Endothelial cell of umbilical vein (primary cell): Measurements from ENCODE around the gene ALPL. TPM values are rescaled to one million over a fixed set of nuclear protein-coding genes. Genes with fewer than 3 reads are reported as not detected.

Source experiments
- BruUV-seq: library from RNA; stranded (reverse); fragments of 400-500 nt; replicated peaks from 2 replicates; lab custom pipeline; 2021; lab: Mats Ljungman, UMichigan
- CTCF ChIA-PET: fragments of 300-600, 350-600 bp; sonication (Branson Sonifier 250); formaldehyde crosslinking; loops from one replicate; lab custom pipeline; 2021; ENCODE audit warnings: antibody characterized with exemption, inconsistent platforms; lab: Charles Lee
- POLR2A ChIA-PET: fragments of 300-600, 350-600 bp; sonication (Branson Sonifier 250); formaldehyde crosslinking; loops from one replicate; lab custom pipeline; 2021; ENCODE audit warnings: antibody characterized with exemption, inconsistent platforms; lab: Charles Lee
- DNase-seq: peaks from one replicate; pipeline ENCODE4 v3.0.0-alpha.2; 2011; ENCODE audit warnings: low read depth, low spot score
- FAIRE-seq: peaks from 2 replicates; lab custom pipeline; 2011; peaks lifted over from hg19 to GRCh38; lab: Jason Lieb, UNC
- H2AFZ ChIP-seq: 2 replicates; pipeline ENCODE4 v1.6.0; 2012; ENCODE audit warnings: low read depth, low read length, control low read depth, inconsistent platforms
- H3K27ac ChIP-seq: 2 replicates; pipeline ENCODE4 v1.5.1; 2011; ENCODE audit warnings: low read depth, mild to moderate bottlenecking, control low read depth, low read length, moderate library complexity; ENCODE audit not compliant: insufficient read depth
- H3K27me3 ChIP-seq, 2 experiments: 2 replicates each; pipeline versions ENCODE4 v1.6.0 to v1.6.1; 2011; ENCODE audit warnings: low read length in 2 of 2, mixed read lengths in 1 of 2; ENCODE audit not compliant: control insufficient read depth in 2 of 2, insufficient read depth in 2 of 2
- H3K36me3 ChIP-seq, 2 experiments: 2 replicates in 1 of 2; 3 replicates in 1 of 2; pipeline ENCODE4 v1.5.1; 2011; ENCODE audit warnings: low read length in 2 of 2, mild to moderate bottlenecking in 1 of 2, moderate library complexity in 1 of 2; ENCODE audit not compliant: control insufficient read depth in 2 of 2, insufficient read depth in 2 of 2; ENCODE audit errors: extremely low read depth in 1 of 2
- H3K4me1 ChIP-seq: 3 replicates; pipeline ENCODE4 v1.5.1; 2011; ENCODE audit warnings: mild to moderate bottlenecking, low read length; ENCODE audit not compliant: control insufficient read depth, insufficient read depth; ENCODE audit errors: extremely low read depth
- H3K4me2 ChIP-seq: 2 replicates; pipeline ENCODE4 v1.6.1; 2011; ENCODE audit warnings: low read length, control low read depth, mixed read lengths; ENCODE audit not compliant: insufficient read depth
- H3K4me3 ChIP-seq, 3 experiments: fragments of 200-600 bp in 1 of 3; sonication (generic), shearing (Covaris generic) in 1 of 3; replicated peaks in 1 of 3; 2 replicates each; pipeline ENCODE4 v1.5.1; 2011 to 2016; ENCODE audit warnings: control low read depth in 3 of 3, low read length in 3 of 3, mild to moderate bottlenecking in 2 of 3, inconsistent platforms in 1 of 3, low read depth in 1 of 3, moderate library complexity in 1 of 3; ENCODE audit not compliant: insufficient read depth in 1 of 3
- H3K79me2 ChIP-seq: 2 replicates; pipeline ENCODE4 v1.6.0; 2012; ENCODE audit warnings: low read length, inconsistent platforms; ENCODE audit not compliant: control insufficient read depth, insufficient read depth
- H3K9ac ChIP-seq: replicated peaks from 2 replicates; pipeline ENCODE3; 2011; ENCODE audit warnings: low read length, control low read depth; ENCODE audit not compliant: insufficient read depth; ENCODE audit errors: extremely low read depth
- H3K9me1 ChIP-seq: replicated peaks from 3 replicates; pipeline ENCODE4 v1.6.0; 2011; ENCODE audit warnings: mild to moderate bottlenecking, low read length; ENCODE audit not compliant: control insufficient read depth, insufficient read depth; ENCODE audit errors: extremely low read depth
- H3K9me3 ChIP-seq: replicated peaks from 2 replicates; pipeline ENCODE4 v1.5.1; 2012; ENCODE audit warnings: low read length, inconsistent platforms; ENCODE audit not compliant: control insufficient read depth, insufficient read depth
- H4K20me1 ChIP-seq: replicated peaks from 2 replicates; pipeline ENCODE3; 2011; ENCODE audit warnings: mild to moderate bottlenecking, low read length; ENCODE audit not compliant: control insufficient read depth, insufficient read depth; ENCODE audit errors: extremely low read depth
- CTCF ChIP-seq, 2 donors: IDR thresholded peaks; 1 replicate in 1 of 2; 2 replicates in 1 of 2; pipeline ENCODE4 v1.5.1; 2011; ENCODE audit warnings: low read length in 2 of 2, mild to moderate bottlenecking in 2 of 2, moderate library complexity in 2 of 2, control low read depth in 1 of 2, inconsistent platforms in 1 of 2, low read depth in 1 of 2; ENCODE audit not compliant: insufficient read depth in 1 of 2; ENCODE audit errors: extremely low read depth in 1 of 2
- EZH2 ChIP-seq: IDR thresholded peaks from 2 replicates; pipeline ENCODE4 v1.6.1; 2012; ENCODE audit warnings: borderline replicate concordance, low read depth, mild to moderate bottlenecking, moderate library complexity, low read length, inconsistent platforms; ENCODE audit not compliant: severe bottlenecking
- FOS ChIP-seq: IDR thresholded peaks from 2 replicates; pipeline ENCODE4 v1.6.1; 2011; ENCODE audit warnings: mild to moderate bottlenecking, low read length, moderate library complexity, borderline replicate concordance; ENCODE audit not compliant: insufficient read depth
- GATA2 ChIP-seq: IDR thresholded peaks from 2 replicates; pipeline ENCODE4 v1.7.0; 2011; ENCODE audit warnings: low read depth, mild to moderate bottlenecking, moderate library complexity, mixed read lengths, low read length; ENCODE audit not compliant: insufficient read length, insufficient read depth
- JUN ChIP-seq: IDR thresholded peaks from 2 replicates; pipeline ENCODE4 v1.6.1; 2011; ENCODE audit warnings: borderline replicate concordance, low read depth; ENCODE audit not compliant: insufficient read length, insufficient read depth
- MAX ChIP-seq: IDR thresholded peaks from 2 replicates; pipeline ENCODE4 v1.6.1; 2011; ENCODE audit not compliant: insufficient read depth, insufficient read length
- MYC ChIP-seq: IDR thresholded peaks from one replicate; pipeline ENCODE4 v1.6.1; 2011; ENCODE audit warnings: mild to moderate bottlenecking, low read depth, low read length
- POLR2A ChIP-seq: IDR thresholded peaks from 2 replicates; pipeline ENCODE4 v1.6.1; 2012; ENCODE audit warnings: low read depth, mild to moderate bottlenecking, control low read depth, low read length
- POLR2AphosphoS5 ChIP-seq: IDR thresholded peaks from 2 replicates; pipeline ENCODE4 v1.6.1; 2012; ENCODE audit warnings: low read depth, mild to moderate bottlenecking, control low read depth, low read length, moderate library complexity; ENCODE audit not compliant: insufficient read depth
- dilution Hi-C: fragments of 300-500 bp; cut with MboI; formaldehyde crosslinking; loops from one replicate; pipeline ENCODE4 v1.15.0; 2019; ENCODE audit warnings: low sequenced_read_pairs; ENCODE audit not compliant: extremely low pct_ligation_motif_present
- intact Hi-C: fragments of 100-400 bp; cut with micrococcal nuclease; formaldehyde crosslinking; loops from one replicate; pipeline ENCODE4 v1.10.0; 2022
- polyA plus RNA-seq, 4 experiments: library from polyadenylated mRNA; depleted of rRNA in 3 of 4; stranded (reverse) in 3 of 4; unstranded in 1 of 4; fragments of >200 nt; gene quantifications; 2 replicates each; pipeline versions ENCODE4 v1.2.1 to v1.2.3, GENCODE V29; 2011 to 2012; ENCODE audit warnings: missing spikeins in 1 of 4
- total RNA-seq: library from RNA; stranded (reverse); gene quantifications from 2 replicates; pipeline ENCODE4 v1.2.3, GENCODE V29; 2021

ALPL gene
- total and polyA plus RNA-seq, 2 donors (not counting 3 experiments of a cell fraction or from before 2014, with no cell fraction given) = 0.38 to 0.92 TPM

GRCh38 chr1:21530368-21531016 lies 21.3 kb downstream of the ALPL start:
- dilution Hi-C loops = no loop called here
- TF ChIP-seq FOS (no peak), CTCF (IDR thresholded peaks at IDR 0.05; ENCODE audit: extremely low read depth in 1 of 2, insufficient read depth in 1 of 2, low read depth in 1 of 2, low read length in 2 of 2) (no peak), GATA2 (no peak), EZH2 (no peak), JUN (no peak), MAX (no peak), POLR2AphosphoS5 (no peak), MYC (no peak), POLR2A (no peak)
- ChIA-PET POLR2A (no interaction called here), CTCF (interaction anchor here (1.5 kb wide), 2 partner anchors 64 to 160 kb away, joined by 3 to 6 read pairs; no protein-coding TSS in a partner anchor)
- H3K9me1 ChIP-seq = no peaks in the 10 kb centered on the region
- DNase-seq (no peak), FAIRE-seq (no peak)
- no peaks in the 10 kb centered on the region for H3K4me1 ChIP-seq
- no peaks in the 10 kb centered on the region for H4K20me1 ChIP-seq
- H3K4me3 ChIP-seq = no peak overlapping the region
- no TSS peak for BruUV-seq
- H3K36me3 ChIP-seq = no peaks in the 10 kb centered on the region
- no peaks in the 10 kb centered on the region for H3K9me3 ChIP-seq
- H3K27ac ChIP-seq = no peak overlapping the region
- H3K4me2 ChIP-seq = no peak overlapping the region
- H2AFZ ChIP-seq = no peak overlapping the region
- no peaks in the 10 kb centered on the region for H3K79me2 ChIP-seq
- intact Hi-C loops = no loop called here
- H3K9ac ChIP-seq = no peak overlapping the region
- H3K27me3 ChIP-seq = peaks cover 7 to 8% of the 10 kb centered on the region in 2 experiments
